DOHH2 (cell line): ENCODE measurements around the gene CRYBA4.

Experiments used
- H3F3A ChIP-seq: fragments of 200-600 bp; sonication (generic), shearing (Covaris generic); 2 replicates; pipeline ENCODE4 v1.6.0; 2016; ENCODE audit warnings: antibody characterized with exemption, mild to moderate bottlenecking; ENCODE audit not compliant: control insufficient read depth, insufficient read depth
- H3K27ac ChIP-seq: fragments of 200-600 bp; sonication (generic); 2 replicates; pipeline ENCODE4 v1.5.1; 2014; ENCODE audit warnings: low read depth, mild to moderate bottlenecking, low read length, moderate library complexity
- H3K27me3 ChIP-seq: fragments of 200-600 bp; sonication (generic); 2 replicates; pipeline ENCODE4 v1.6.1; 2014; ENCODE audit warnings: mild to moderate bottlenecking, low read length, mixed read lengths; ENCODE audit not compliant: control insufficient read depth
- H3K36me3 ChIP-seq: fragments of 200-600 bp; sonication (generic); 2 replicates; pipeline ENCODE4 v1.6.1; 2014; ENCODE audit warnings: mild to moderate bottlenecking, low read length, moderate library complexity, mixed read lengths; ENCODE audit not compliant: control insufficient read depth
- H3K4me1 ChIP-seq: fragments of 200-600 bp; sonication (generic); 2 replicates; pipeline ENCODE4 v1.6.1; 2014; ENCODE audit warnings: mild to moderate bottlenecking, low read length, mixed read lengths; ENCODE audit not compliant: control insufficient read depth
- H3K4me2 ChIP-seq: fragments of 200-600 bp; sonication (generic); 2 replicates; pipeline ENCODE4 v1.6.0; 2014; ENCODE audit warnings: mild to moderate bottlenecking, low read length, moderate library complexity
- H3K4me3 ChIP-seq: fragments of 200-600 bp; sonication (generic); 2 replicates; pipeline ENCODE4 v1.5.1; 2014; ENCODE audit warnings: mild to moderate bottlenecking, low read length, mixed read lengths
- H3K79me2 ChIP-seq: fragments of 200-600 bp; sonication (generic); 2 replicates; pipeline ENCODE4 v1.6.1; 2014; ENCODE audit warnings: mild to moderate bottlenecking, low read length, mixed read lengths; ENCODE audit not compliant: control insufficient read depth
- H3K9me2 ChIP-seq: fragments of 200-600 bp; sonication (generic); replicated peaks from 2 replicates; pipeline ENCODE4 v1.6.1; 2014; ENCODE audit warnings: mild to moderate bottlenecking, low read length, mixed read lengths; ENCODE audit not compliant: control insufficient read depth
- H3K9me3 ChIP-seq: fragments of 200-600 bp; sonication (generic); 2 replicates; pipeline ENCODE4 v1.6.1; 2014; ENCODE audit warnings: antibody characterized with exemption, low read length, mixed read lengths; ENCODE audit not compliant: control insufficient read depth, insufficient read depth
- H4K20me1 ChIP-seq: fragments of 200-600 bp; sonication (generic); 2 replicates; pipeline ENCODE4 v1.6.0; 2014; ENCODE audit warnings: low read depth, mild to moderate bottlenecking, antibody characterized with exemption, low read length, moderate library complexity; ENCODE audit not compliant: control insufficient read depth, insufficient read depth
- CTCF ChIP-seq: fragments of 200-600 bp; sonication (generic); IDR thresholded peaks from one replicate; pipeline ENCODE4 v1.5.1; 2014; ENCODE audit warnings: antibody characterized with exemption, mild to moderate bottlenecking, low read depth, low read length; ENCODE audit not compliant: poor library complexity, severe bottlenecking
- EZH2phosphoT487 ChIP-seq: fragments of 200-600 bp; sonication (generic); IDR thresholded peaks from 2 replicates; pipeline ENCODE4 v1.6.1; 2017; ENCODE audit warnings: borderline replicate concordance, mild to moderate bottlenecking, antibody characterized with exemption, low read length, moderate library complexity, mixed read lengths

Gene CRYBA4

DNA sequence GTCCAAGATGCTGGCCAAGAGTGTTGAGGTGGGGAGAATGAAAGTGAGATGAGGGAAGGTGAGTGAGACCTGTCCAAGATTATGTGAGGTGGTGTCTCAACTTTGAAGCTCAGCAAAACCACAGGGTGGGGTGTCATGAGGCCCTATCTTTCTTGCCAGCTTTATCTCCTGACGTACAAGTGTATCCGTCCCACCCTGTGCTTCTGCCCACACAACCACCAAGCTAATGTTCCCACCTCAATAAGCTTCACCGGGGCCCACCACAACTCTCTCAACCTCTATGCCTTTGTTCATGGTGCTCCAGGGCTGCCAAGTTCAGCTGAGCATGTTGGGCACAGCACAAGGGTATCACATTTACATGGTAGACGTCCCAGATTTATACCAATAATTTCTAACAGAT, 24.7 kb upstream of the CRYBA4 start:
- no peaks in the 10 kb centered on the region for H4K20me1 ChIP-seq
- no peaks in the 10 kb centered on the region for H3K36me3 ChIP-seq
- peaks cover 3% of the 10 kb centered on the region; the same call in 1 of the 2 replicates for H3F3A ChIP-seq
- peaks cover 16% of the 10 kb centered on the region for H3K4me1 ChIP-seq
- no peak overlapping the region for H3K4me2 ChIP-seq
- no peaks in the 10 kb centered on the region for H3K9me3 ChIP-seq
- 0 out of 2 replicates have a peak, but pooled peaks cover 3% of the 10 kb centered on the region for H3K27me3 ChIP-seq
- no peak overlapping the region for H3K27ac ChIP-seq
- no peaks in the 10 kb centered on the region for H3K79me2 ChIP-seq
- no peak overlapping the region for H3K4me3 ChIP-seq
- H3K9me2 ChIP-seq: no peaks in the 10 kb centered on the region
- TF ChIP-seq CTCF: no peak
- TF ChIP-seq EZH2phosphoT487: no peak

DNA sequence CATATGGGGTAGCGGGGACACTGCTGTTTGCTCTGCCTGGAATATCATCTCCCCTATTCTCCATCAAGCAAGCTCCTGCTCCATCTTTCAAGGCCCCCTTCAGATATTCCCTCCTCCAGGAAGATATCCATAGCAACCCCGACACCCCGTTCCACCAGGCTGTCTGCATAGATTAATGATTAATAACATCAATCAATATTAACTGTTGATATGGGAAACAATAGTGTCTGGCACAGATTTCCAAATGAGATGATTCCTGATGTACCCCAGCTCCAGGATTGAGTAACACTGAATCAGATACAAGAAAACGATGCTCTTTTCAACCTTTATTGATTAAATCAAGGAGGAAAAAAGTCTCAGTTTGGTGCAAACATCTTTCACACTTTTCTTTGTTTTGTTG, 24.3 kb upstream of the CRYBA4 start:
- Histone ChIP-seq H3K4me3 (no peak overlapping the region), H3K9me3 (no peaks in the 10 kb centered on the region), H3K4me2 (no peak overlapping the region), H3K79me2 (no peaks in the 10 kb centered on the region), H4K20me1 (no peaks in the 10 kb centered on the region), H3K36me3 (no peaks in the 10 kb centered on the region), H3K27ac (no peak overlapping the region), H3K27me3 (0 out of 2 replicates have a peak, but pooled peaks cover 3% of the 10 kb centered on the region), H3F3A (peaks cover 3% of the 10 kb centered on the region; the same call in 1 of the 2 replicates), H3K4me1 (peaks cover 11% of the 10 kb centered on the region), H3K9me2 (no peaks in the 10 kb centered on the region)
- TF ChIP-seq CTCF: no peak
- TF ChIP-seq EZH2phosphoT487: no peak

DNA sequence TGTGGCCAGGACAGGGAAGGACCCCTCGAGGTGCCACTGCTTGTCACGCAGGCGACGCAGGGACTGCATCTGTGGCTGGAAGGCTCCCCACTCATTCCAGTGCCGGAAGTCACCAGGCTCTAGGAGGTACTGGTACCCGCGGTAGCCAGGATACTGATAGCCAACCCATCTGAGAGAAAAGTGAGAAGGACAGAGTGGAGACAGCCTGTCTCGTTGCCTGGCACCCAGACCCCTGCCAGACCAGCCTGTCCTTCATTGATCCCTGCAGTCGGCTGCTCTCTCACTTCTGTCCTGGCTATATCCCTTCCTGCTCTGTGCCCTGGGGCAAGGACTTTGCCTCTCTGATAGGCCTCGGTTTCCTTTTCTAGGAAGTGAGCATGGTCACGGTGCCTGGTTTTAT, 22.3 kb upstream of the CRYBA4 start:
- Histone ChIP-seq H3K79me2 (no peaks in the 10 kb centered on the region), H3K9me3 (no peaks in the 10 kb centered on the region), H3K36me3 (no peaks in the 10 kb centered on the region), H3K9me2 (no peaks in the 10 kb centered on the region), H3K27me3 (0 out of 2 replicates have a peak, but pooled peaks cover 3% of the 10 kb centered on the region), H3K4me2 (no peak overlapping the region), H3K27ac (no peak overlapping the region), H3F3A (peaks cover 3% of the 10 kb centered on the region; the same call in 1 of the 2 replicates), H3K4me3 (no peak overlapping the region), H4K20me1 (no peaks in the 10 kb centered on the region), H3K4me1 (no peaks in the 10 kb centered on the region)
- TF ChIP-seq CTCF (no peak), EZH2phosphoT487 (no peak)

- Histone ChIP-seq H3K79me2 (no peaks in the 10 kb centered on the region), H3K4me2 (no peak overlapping the region)
- TF ChIP-seq CTCF (no peak), EZH2phosphoT487 (no peak)
Observed at GRCh38 chr22:26601726-26602125, 20.0 kb upstream of the CRYBA4 start.

More at GRCh38 chr22:26601726-26602125, 20.0 kb upstream of the CRYBA4 start:
- Histone ChIP-seq H3K27ac (no peak overlapping the region), H3K9me3 (no peaks in the 10 kb centered on the region), H4K20me1 (no peaks in the 10 kb centered on the region), H3K36me3 (no peaks in the 10 kb centered on the region), H3K4me3 (no peak overlapping the region), H3K27me3 (0 out of 2 replicates have a peak, but pooled peaks cover 3% of the 10 kb centered on the region), H3K4me1 (no peaks in the 10 kb centered on the region), H3F3A (no peaks in the 10 kb centered on the region; the same call in 1 of the 2 replicates), H3K9me2 (no peaks in the 10 kb centered on the region)
